H1 (cell line): ENCODE data around the gene PLCXD1. TPM values are rescaled to one million over a fixed set of nuclear protein-coding genes. Genes with fewer than 3 reads are reported as not detected.
"Not testable (repeated sequence)": the region's sequence is repeated elsewhere in the genome, so short reads cannot be mapped to it uniquely, and the experiment has no call there.

Source experiments
- CTCF ChIA-PET: fragments of 300-600 bp; sonication (Branson Sonifier 250); formaldehyde crosslinking; loops from one replicate; lab custom pipeline; 2021; ENCODE audit not compliant: partially characterized antibody; lab: Charles Lee
- POLR2A ChIA-PET: fragments of 300-600 bp; sonication (Branson Sonifier 250); formaldehyde crosslinking; loops from one replicate; lab custom pipeline; 2021; ENCODE audit warnings: inconsistent platforms; ENCODE audit not compliant: partially characterized antibody; lab: Charles Lee
- DNase-seq, 2 experiments: peaks; one replicate each; pipeline versions ENCODE4 v3.0.0 to v3.0.0-alpha.2; 2010 to 2022; ENCODE audit warnings: low spot score in 2 of 2, low read depth in 1 of 2, mixed read lengths in 1 of 2
- FAIRE-seq: peaks from 2 replicates; lab custom pipeline; 2011; peaks lifted over from hg19 to GRCh38; lab: Jason Lieb, UNC
- H2AFZ ChIP-seq: 2 replicates; pipeline ENCODE4 v1.8.1; 2012; ENCODE audit warnings: low read length, inconsistent platforms
- H2AK5ac ChIP-seq: 2 replicates; pipeline ENCODE4 v1.6.1; 2013; ENCODE audit warnings: low read depth, low read length
- H2BK120ac ChIP-seq: replicated peaks from 2 replicates; pipeline ENCODE3; 2013; ENCODE audit warnings: low read depth, low read length, inconsistent platforms
- H2BK12ac ChIP-seq: 2 replicates; pipeline ENCODE4 v1.6.1; 2013; ENCODE audit warnings: low read depth, low read length
- H2BK15ac ChIP-seq: 2 replicates; pipeline ENCODE4 v1.6.1; 2013; ENCODE audit warnings: low read length
- H2BK20ac ChIP-seq: 2 replicates; pipeline ENCODE4 v1.6.1; 2013; ENCODE audit warnings: low read length
- H2BK5ac ChIP-seq: 2 replicates; pipeline ENCODE4 v1.6.1; 2013; ENCODE audit warnings: low read depth, low read length
- H3K14ac ChIP-seq: 2 replicates; pipeline ENCODE4 v1.6.1; 2013; ENCODE audit warnings: inconsistent platforms; ENCODE audit not compliant: insufficient read length
- H3K18ac ChIP-seq: 2 replicates; pipeline ENCODE4 v1.6.1; 2013; ENCODE audit warnings: low read length; ENCODE audit errors: extremely low read depth
- H3K23ac ChIP-seq: 2 replicates; pipeline ENCODE4 v1.6.1; 2013; ENCODE audit warnings: inconsistent platforms; ENCODE audit not compliant: insufficient read length
- H3K23me2 ChIP-seq: 2 replicates; pipeline ENCODE4 v1.6.1; 2013; ENCODE audit warnings: low read depth, low read length
- H3K27ac ChIP-seq: 2 replicates; pipeline ENCODE4 v1.6.1; 2011; ENCODE audit warnings: low read depth, low read length, inconsistent platforms
- H3K27me3 ChIP-seq, 4 experiments: replicated peaks in 1 of 4; 1 replicate in 1 of 4; 2 replicates in 3 of 4; pipeline versions ENCODE4 v1.6.1 to v1.8.1; 2011 to 2013; ENCODE audit warnings: low read length in 3 of 4, mild to moderate bottlenecking in 3 of 4, inconsistent platforms in 2 of 4, mixed read lengths in 2 of 4, moderate library complexity in 1 of 4; ENCODE audit not compliant: control insufficient read depth in 3 of 4, insufficient read depth in 3 of 4; ENCODE audit errors: extremely low read depth in 1 of 4
- H3K36me3 ChIP-seq, 4 experiments: 2 replicates each; pipeline versions ENCODE4 v1.6.1 to v1.8.1; 2011 to 2013; ENCODE audit warnings: mild to moderate bottlenecking in 4 of 4, low read length in 3 of 4, moderate library complexity in 2 of 4, control low read depth in 1 of 4, inconsistent platforms in 1 of 4; ENCODE audit not compliant: insufficient read depth in 4 of 4, control insufficient read depth in 2 of 4
- H3K4ac ChIP-seq: replicated peaks from 2 replicates; pipeline ENCODE3; 2013; ENCODE audit warnings: low read length, low read depth, mixed read lengths, inconsistent platforms; ENCODE audit not compliant: insufficient read length
- H3K4me1 ChIP-seq, 4 experiments: replicated peaks in 1 of 4; 1 replicate in 1 of 4; 2 replicates in 3 of 4; pipeline versions ENCODE4 v1.6.1 to v1.8.1; 2011 to 2013; ENCODE audit warnings: low read length in 3 of 4, inconsistent platforms in 2 of 4, mixed read lengths in 1 of 4; ENCODE audit not compliant: insufficient read depth in 4 of 4, control insufficient read depth in 3 of 4
- H3K4me2 ChIP-seq, 2 experiments: 2 replicates each; pipeline versions ENCODE4 v1.6.1 to v1.8.1; 2011 to 2013; ENCODE audit warnings: low read depth in 2 of 2, low read length in 2 of 2, control low read depth in 1 of 2, inconsistent platforms in 1 of 2, mild to moderate bottlenecking in 1 of 2; ENCODE audit not compliant: insufficient read depth in 1 of 2
- H3K4me3 ChIP-seq, 4 experiments: fragments of 200-600, 300-600 bp in 1 of 4; sonication (generic), shearing (Covaris generic), sonication (Bioruptor Twin) in 1 of 4; 2 replicates each; pipeline versions ENCODE4 v1.5.1 to v1.8.1; 2011 to 2016; ENCODE audit warnings: low read length in 4 of 4, low read depth in 3 of 4, control low read depth in 2 of 4, inconsistent platforms in 2 of 4, mild to moderate bottlenecking in 2 of 4, mixed read lengths in 1 of 4, moderate library complexity in 1 of 4; ENCODE audit not compliant: insufficient read depth in 2 of 4; ENCODE audit errors: extremely low read depth in 1 of 4
- H3K56ac ChIP-seq: replicated peaks from 2 replicates; pipeline ENCODE3; 2013; ENCODE audit warnings: low read depth, mild to moderate bottlenecking, mixed read lengths, low read length, inconsistent platforms; ENCODE audit not compliant: insufficient read length
- H3K79me1 ChIP-seq: 2 replicates; pipeline ENCODE4 v1.6.1; 2013; ENCODE audit warnings: low read depth, low read length, control low read depth
- H3K79me2 ChIP-seq, 2 experiments: 2 replicates each; pipeline versions ENCODE4 v1.6.1 to v1.8.1; 2012 to 2013; ENCODE audit warnings: low read length in 2 of 2, mild to moderate bottlenecking in 2 of 2, inconsistent platforms in 1 of 2; ENCODE audit not compliant: insufficient read depth in 2 of 2, control insufficient read depth in 1 of 2
- H3K9ac ChIP-seq, 4 experiments: replicated peaks in 1 of 4; 1 replicate in 1 of 4; 2 replicates in 3 of 4; pipeline versions ENCODE4 v1.6.1 to v1.8.1; 2011 to 2013; ENCODE audit warnings: low read depth in 3 of 4, low read length in 3 of 4, control low read depth in 2 of 4, mild to moderate bottlenecking in 2 of 4, moderate library complexity in 2 of 4, inconsistent platforms in 1 of 4; ENCODE audit errors: extremely low read depth in 1 of 4
- H3K9me3 ChIP-seq, 2 experiments: 2 replicates each; pipeline versions ENCODE4 v1.6.1 to v1.8.1; 2012 to 2013; ENCODE audit warnings: mild to moderate bottlenecking in 2 of 2, moderate library complexity in 2 of 2, control low read depth in 1 of 2, inconsistent platforms in 1 of 2, low read depth in 1 of 2, low read length in 1 of 2, mixed read lengths in 1 of 2; ENCODE audit not compliant: insufficient read depth in 2 of 2
- H4K20me1 ChIP-seq, 2 experiments: replicated peaks in 1 of 2; 2 replicates each; pipeline versions ENCODE3 to v1.8.1; 2011 to 2013; ENCODE audit warnings: inconsistent platforms in 2 of 2, low read length in 2 of 2, mild to moderate bottlenecking in 1 of 2; ENCODE audit not compliant: insufficient read depth in 2 of 2, control insufficient read depth in 1 of 2
- H4K5ac ChIP-seq: 2 replicates; pipeline ENCODE4 v1.6.1; 2013; ENCODE audit warnings: low read length, low read depth, mixed read lengths, inconsistent platforms; ENCODE audit not compliant: insufficient read length
- H4K8ac ChIP-seq: 2 replicates; pipeline ENCODE4 v1.8.0; 2013; ENCODE audit warnings: mild to moderate bottlenecking, moderate library complexity, low read length, inconsistent platforms; ENCODE audit not compliant: insufficient read depth; ENCODE audit errors: extremely low read depth
- H4K91ac ChIP-seq: replicated peaks from 2 replicates; pipeline ENCODE3; 2013; ENCODE audit warnings: low read length, mixed read lengths, inconsistent platforms; ENCODE audit not compliant: insufficient read length
- WGBS, 2 experiments: shearing (Covaris generic) in 1 of 2; methylation state at CpG; one replicate each; pipeline versions ENCODE4 v1.1.6 to v1.1.7; 2013 to 2015; ENCODE audit warnings: low lambda C conversion rate in 2 of 2, mixed read lengths in 2 of 2, inconsistent platforms in 1 of 2, low coverage in 1 of 2, missing lambda C conversion rate in 1 of 2; ENCODE audit not compliant: insufficient replicate concordance in 2 of 2, insufficient coverage in 1 of 2, insufficient read length in 1 of 2; ENCODE audit errors: extremely low coverage in 1 of 2, missing lambda C conversion rate in 1 of 2; 5-methylcytosine and 5-hydroxymethylcytosine counted together
- polyA plus RNA-seq, 7 experiments: library from polyadenylated mRNA; depleted of rRNA in 3 of 7; stranded (reverse) in 5 of 7; unstranded in 2 of 7; fragments of >200 nt in 5 of 7; fragments of 200-250 nt in 2 of 7; gene quantifications; 1 replicate in 5 of 7; 2 replicates in 1 of 7; 4 replicates in 1 of 7; pipeline versions ENCODE4 v1.2.1 to v1.2.3, GENCODE V29; 2011 to 2013; ENCODE audit warnings: missing spikeins in 2 of 7, mixed read lengths in 2 of 7
- total RNA-seq: library from RNA; stranded (reverse); fragmentation: NEBNext Ultra II Directional; extraction: Animal tissue kit (Norgen Biotek cat#: 25700); gene quantifications from 2 replicates; pipeline ENCODE4 v1.2.1, GENCODE V29; 2021

The PLCXD1 gene
- total and polyA plus RNA-seq, 2 of the 8 experiments (the other 6 are each of a cell fraction or from before 2014, with no cell fraction given), result 93.6 to 124 TPM

DNA sequence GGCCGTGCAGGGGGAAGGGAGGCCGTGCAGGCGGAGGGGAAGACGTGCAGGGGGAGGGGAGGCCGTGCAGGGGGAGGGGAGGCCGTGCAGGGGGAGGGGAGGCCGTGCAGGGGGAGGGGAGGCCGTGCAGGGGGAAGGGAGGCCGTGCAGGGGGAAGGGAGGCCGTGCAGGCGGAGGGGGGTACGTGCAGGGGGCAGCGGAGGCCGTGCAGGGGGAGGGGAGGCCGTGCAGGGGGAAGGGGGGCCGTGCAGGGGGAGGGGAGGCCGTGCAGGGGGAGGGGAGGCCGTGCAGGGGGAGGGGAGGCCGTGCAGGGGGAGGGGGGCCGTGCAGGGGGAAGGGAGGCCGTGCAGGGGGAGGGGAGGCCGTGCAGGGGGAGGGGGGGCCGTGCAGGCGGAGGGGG is 459 bp upstream of the PLCXD1 start:
- H2BK5ac ChIP-seq, H3K9me3 ChIP-seq, H2BK120ac ChIP-seq, H2BK20ac ChIP-seq, H2BK12ac ChIP-seq, H4K8ac ChIP-seq, H3K23ac ChIP-seq, H4K5ac ChIP-seq, H4K91ac ChIP-seq, H3K4me3 ChIP-seq, H2BK15ac ChIP-seq, H3K27me3 ChIP-seq, H3K56ac ChIP-seq, H2AK5ac ChIP-seq, H3K18ac ChIP-seq, H2AFZ ChIP-seq, H3K4ac ChIP-seq, H3K14ac ChIP-seq, DNase-seq, CTCF ChIA-PET, H3K27ac ChIP-seq, H3K9ac ChIP-seq, FAIRE-seq, POLR2A ChIA-PET: not testable (repeated sequence)
- H3K23me2 ChIP-seq, result peaks cover 21% of the 10 kb centered on the region
- H3K36me3 ChIP-seq, result peaks cover 11 to 25% (median 18%) of the 10 kb centered on the region in 4 experiments
- peaks cover 15% of the 10 kb centered on the region for H3K79me1 ChIP-seq
- peaks cover 7 to 16% of the 10 kb centered on the region in 2 experiments for H4K20me1 ChIP-seq
- WGBS, 2 experiments, result no CpG with 5 or more reads among the region's 24 CpGs
- H3K4me1 ChIP-seq, result peaks cover 3 to 21% (median 7%) of the 10 kb centered on the region in 4 experiments
- peak overlapping the region in 1 of 2 experiments; percentile 80; a peak in 1 of 4 replicates for H3K4me2 ChIP-seq
- peaks cover 17 to 45% of the 10 kb centered on the region in 2 experiments for H3K79me2 ChIP-seq
